Putamen (tissue), 1 donor: ENCODE results near the gene CCDC122.

Source experiments
- DNase-seq: peaks from one replicate; pipeline ENCODE4 v3.0.0-alpha.2; 2016; ENCODE audit warnings: low spot score

CCDC122 gene

DNA sequence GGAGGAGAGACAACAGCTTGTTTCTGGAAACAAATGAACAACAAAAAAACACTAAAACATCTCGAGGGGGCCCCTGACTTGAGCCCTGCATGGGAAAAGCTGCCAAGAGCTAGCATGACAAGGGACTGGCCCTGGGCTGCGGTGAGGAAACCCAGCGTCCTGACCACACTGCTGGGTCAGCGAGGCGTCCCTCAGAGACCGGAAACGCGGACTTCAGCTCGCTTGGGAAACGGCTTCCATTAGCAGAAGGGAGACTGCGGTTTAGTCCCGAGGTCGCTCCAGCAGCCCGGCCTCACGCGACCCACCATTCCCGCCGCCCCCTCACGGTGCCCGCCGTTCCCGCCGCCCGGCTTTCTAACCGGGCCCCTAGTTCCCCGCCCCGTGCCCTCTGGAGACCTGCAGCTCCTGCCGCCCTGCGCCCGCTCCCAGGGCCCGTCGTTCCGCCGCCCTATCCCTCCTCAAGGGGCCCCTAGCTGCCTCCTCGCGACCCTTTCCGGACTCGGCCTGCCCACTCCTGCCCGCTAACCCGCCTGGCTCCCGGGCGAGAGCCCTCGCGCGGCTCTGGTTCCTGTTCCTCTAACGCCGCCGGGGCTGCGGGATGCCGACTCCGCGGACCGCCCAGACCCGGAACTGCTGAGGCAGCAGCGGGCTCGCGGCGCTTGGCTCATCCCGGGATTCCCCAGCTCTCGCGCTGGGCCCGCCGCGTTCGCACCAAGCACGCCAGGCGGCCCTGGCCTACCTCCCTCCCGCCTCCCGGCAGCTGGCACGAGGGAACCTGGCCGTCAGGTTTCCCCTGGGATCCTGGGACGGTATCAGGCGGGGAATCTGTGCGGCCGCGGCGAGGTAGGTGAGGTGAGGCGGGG, at the start of gene CCDC122:
CCDC122 (minus strand) TSS at position 849 of the 863 bp plus-strand sequence. CDS start 10,364 bp downstream, outside the sequence.
- peak; percentile 66 for DNase-seq

DNA sequence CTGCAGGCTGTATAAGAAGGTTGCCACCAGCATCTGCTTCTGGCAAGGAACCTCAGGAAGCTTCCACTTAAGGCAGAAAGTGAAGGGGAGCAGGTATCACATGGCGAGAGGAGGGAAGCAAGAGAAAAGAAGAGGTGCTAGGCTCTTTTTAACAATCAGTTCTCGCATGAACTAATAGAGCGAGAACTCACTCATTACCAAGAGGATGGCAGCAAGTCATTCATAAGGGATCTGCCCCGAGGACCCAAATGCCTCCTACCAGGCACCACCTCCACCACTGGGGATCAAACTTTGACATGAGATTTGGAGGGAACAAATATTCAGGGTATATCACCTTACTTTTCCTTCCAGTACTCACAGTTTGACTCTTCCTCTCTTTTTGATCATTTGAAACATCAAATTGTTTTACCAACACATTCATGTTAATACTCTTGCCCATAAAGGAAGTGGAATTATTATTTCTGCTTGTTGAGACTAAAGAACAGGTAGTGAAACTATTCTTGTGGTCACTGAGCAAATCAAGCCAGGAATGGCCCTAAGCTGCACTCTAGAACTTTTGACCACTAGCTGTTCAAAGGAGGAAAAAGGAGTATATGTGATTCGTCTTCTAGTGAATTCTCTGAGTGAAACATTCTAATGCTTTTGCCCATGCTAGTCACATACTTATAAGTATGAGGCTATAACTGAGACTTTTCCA, 45.2 kb upstream of the CCDC122 start:
- no peak for DNase-seq

DNA sequence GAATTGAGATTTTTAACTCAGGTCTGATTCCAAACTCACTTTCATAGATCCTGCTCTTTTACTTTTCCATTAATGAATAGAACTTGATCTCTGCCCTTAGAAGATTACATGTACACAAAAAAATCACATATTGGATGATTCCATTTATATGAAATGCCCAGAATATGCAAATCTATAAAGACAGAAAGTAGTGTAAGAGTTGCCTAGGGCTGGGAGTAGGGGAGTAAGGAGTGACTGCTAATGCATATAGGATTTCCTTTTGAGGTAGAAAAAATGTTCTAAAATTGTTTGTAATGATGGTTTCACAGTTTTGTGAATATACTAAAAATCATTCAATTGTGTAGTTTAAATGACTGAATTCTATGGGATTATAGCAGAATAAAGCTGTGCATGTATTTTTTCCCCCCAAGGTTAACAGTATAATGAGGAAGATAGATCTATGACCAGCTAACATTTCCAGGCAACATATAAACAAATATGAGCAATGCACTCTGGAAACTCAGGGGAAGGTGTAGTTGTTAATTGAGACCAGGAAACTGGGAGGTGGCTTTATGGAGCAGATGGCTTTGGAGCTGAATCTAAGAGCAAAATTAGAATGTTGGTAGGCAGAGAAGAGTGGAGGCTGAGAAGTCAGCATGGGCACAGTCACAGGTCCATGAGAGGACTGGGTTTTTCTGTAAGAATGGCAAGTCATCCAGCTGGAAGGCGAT, 41.6 kb upstream of the CCDC122 start:
- DNase-seq: no peak

DNA sequence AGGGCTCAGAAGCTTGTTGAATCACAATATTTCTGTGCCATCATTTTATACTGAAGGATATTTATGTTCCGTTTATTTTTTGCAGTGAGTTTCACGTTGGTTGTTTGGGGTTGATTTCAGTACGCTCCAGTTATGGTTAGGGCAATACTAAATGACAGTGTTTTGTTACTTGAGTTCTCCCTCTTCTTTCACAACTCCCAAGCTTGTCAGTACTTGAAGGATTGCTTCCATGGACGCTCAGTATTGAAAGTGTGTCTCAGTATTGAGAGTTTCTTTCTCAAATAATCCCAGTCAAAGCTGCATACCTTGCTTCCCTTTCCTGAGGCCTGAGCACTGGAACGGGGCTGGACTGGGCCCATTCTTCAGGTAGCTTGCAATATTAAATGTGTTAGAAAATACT, 39.1 kb upstream of the CCDC122 start:
- DNase-seq: no peak

DNA sequence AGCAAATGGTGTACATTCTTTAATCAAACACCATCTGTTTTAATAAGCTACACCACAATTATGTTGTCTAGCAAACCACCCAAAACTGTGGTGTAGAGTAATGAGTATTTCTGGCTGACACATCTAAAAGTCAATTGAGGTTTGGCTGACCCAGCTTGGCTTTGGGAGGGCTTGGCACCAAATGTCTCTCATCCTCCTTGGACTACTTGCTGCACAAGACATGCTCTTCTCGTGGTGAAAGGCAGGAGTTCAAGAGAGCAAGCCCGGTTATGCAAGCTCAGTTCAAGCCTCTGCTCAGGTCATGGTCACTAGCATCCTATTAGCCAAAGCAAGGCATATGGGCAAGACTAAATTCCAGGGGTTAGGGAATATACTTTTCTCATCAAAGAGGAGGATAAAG, 37.3 kb upstream of the CCDC122 start:
- DNase-seq: no peak

DNA sequence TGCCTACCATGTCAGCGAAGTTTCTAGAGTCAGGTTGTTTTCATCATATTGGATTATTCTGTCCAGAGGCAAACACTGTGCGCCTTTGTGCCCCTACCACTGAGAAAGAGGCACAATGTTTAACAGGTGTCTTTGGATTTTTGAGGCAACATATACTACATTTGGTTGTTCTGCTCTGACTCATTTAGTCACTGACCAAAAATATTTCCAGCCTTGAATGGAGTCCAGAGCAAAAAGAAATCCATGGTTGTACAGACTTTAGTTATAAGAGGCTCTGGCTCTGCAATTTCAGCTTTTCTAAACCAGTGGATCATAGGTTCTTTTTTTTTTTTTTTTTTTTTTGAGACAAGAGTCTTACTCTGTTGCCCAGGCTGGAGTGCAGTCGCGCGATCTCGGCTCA, 35.9 kb upstream of the CCDC122 start:
- DNase-seq: no peak

DNA sequence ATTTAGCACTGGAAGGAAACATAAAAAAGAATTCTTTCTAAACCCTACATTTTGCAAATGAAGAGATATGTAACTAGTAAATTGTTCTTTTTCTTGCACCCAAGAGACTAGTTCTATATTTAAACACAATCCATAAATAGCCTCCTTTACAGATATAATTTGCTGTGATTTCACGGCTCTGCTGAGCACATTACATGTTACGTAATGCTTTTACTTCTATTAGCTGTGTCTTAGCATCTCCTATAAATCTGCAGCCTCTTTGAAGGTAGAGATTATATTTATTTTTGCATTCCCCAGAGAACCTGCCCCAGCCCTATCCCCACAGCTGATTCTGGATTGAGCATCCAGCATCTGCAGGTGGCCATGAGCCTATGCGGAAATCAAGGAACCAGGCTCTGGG, 32.3 kb upstream of the CCDC122 start:
- peak; percentile 52 for DNase-seq

DNA sequence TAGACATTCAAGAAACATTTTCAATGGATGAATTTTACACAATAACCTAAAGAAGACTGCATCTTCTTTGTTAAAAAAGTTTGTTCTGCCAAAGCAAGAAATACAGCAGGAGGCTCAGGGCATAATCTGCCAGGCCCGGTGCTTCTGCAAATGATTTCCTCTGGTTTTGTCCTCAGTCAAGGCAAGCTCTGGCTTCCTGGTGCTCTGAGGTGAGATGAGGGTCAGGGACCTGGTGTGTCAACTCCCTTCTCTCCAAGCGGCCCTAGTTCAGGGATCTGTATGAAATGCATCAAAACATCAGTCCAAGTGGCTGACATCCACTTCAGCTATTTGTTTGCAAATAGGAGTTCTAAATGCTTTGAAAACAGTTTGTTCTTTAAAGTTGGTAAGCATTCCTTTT, 31.7 kb upstream of the CCDC122 start:
- no peak for DNase-seq

DNA sequence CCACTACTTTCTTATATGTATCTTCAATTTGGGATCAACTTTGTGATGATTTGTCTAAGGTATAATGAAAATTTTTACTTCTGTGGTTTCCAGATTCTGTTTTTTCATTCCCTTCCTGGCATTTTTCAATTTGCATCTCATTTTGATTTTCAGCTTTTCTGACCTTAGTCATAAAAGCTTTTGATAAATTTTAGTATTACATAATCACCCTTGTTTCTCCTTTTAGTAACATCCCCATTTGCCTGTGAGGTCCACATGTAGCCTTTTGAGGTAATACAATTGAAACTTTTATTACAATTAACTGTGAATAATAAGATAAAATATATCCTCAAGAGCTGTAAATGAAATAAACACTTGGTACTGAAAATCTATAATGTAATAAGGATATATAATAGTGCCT, 31.3 kb upstream of the CCDC122 start:
- DNase-seq: no peak

DNA sequence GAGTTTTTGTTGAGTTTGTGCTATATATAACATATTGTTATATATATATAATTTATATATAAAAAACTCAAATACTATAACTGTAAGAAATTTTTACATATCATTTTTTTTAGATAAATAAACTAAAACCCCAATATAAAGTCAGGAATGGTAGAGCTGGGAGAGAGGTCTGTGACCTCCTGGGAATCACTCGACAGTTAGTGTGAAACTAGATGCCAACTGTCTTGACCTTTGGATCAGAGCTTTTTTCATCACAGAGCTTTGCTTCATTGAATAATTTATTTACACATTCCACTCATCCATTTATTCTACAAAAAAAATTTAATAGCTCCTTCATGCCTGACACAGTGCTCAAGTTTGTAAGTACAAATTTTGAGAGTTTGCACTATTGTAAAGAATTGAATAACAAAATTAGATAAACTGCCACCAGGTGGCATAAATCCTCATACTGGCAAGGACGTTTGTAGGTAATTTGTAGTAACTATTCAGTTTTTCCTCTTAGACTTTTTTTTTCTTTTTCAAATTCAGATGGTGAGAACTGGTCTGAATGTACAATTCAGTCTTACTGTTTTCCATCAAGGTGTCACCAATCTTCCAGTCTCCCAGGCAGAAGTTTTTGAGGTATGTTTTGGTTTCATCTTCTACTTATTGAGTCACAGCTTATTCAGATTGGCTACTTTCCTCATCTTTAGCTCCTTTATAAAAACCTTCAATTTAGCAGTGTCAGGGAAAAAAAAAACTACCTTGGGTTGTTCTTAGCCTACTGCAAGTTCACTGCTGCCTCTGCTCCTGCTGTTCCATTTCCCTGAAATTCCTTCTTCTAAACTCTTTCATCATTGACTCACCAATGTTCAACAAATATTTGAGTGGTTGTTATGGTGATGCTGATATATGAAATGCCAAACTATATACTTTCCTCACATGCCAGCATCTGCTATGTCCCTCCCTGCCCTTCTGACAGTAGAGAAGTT, 28.9 kb upstream of the CCDC122 start:
- DNase-seq: peak; percentile 31

DNA sequence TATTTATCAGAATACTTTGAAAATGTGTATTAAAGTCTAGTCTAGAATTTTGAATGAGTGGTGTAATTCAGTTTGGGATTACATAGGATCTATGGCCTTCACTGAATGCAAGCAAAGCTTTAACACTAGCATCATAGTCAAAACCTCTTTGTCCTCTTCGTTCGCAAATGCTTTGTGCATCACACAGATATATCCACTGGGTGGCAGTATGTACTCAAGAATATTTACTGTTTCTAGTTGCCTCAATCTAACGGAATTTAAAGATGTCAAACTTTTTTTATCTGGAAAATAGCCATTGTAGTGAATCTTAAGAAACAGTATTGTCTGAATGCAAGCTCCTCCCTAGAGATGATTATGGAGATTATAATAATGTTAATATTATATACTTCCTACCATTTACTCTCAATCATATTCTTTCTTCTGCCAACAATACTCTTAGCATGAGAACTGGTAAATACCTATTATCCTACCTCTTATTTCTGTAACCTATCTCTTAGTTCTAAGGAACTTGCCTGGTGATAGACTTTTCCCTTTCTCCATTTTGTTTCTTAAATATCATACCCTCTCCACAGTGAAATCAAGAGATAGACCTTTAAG, 26.0 kb upstream of the CCDC122 start:
- peak; percentile 67 for DNase-seq

DNA sequence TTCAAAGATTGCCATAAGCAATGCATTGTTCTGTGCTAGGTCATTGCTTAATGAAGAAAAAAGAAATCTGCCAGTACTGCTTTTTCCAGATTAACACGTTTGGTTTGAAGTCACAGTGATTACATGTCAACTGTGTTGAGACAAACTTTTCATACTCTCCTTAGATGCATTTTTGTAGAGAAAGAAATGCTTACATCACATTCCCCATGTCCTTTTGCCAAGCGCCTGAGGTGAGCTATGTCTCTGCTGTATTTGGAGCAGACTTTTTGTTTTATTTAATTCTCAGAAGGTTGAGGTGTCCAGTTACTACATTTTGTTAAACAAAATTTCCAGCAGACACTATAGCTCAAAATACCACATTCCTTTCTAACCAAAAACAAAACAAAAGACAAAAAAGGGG, 16.4 kb upstream of the CCDC122 start:
- no peak for DNase-seq

DNA sequence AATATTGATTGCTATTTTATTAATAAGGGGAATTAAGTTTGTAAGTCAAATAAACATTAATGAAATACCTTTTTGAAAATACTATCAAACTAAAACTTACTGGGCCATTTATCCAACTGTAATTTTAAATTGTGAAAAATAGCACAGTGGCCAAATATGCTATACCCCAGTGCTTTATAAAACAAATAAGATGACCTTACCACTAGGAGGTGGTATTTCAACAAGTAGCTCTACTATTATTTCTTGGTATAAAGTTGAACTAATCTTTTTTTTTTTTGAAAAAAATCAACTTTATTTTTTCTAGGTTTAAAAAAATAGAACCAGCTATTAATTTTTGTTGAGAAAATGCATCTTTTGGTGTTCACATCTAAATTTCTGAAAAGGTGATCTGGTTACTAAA, 14.9 kb upstream of the CCDC122 start:
- DNase-seq: no peak

DNA sequence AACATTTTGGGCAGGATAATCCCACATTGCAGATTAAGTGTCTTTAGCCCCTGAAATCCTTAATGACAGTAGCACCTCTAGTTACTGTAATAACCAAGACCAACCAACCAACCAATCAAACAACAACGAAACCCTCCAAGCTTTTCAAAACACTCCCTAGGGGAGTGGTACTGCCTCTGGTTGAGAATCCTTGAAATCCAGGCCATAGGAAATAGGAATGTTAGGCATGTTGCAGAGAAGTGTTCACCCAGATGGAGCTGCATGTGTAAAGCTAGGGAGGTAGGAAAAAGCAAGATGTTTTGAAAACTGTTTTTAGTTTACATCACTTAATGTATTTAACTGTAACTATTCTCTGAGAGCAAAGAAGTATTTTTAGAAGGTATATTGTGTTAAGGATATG, 4.7 kb upstream of the CCDC122 start:
- DNase-seq: no peak

DNA sequence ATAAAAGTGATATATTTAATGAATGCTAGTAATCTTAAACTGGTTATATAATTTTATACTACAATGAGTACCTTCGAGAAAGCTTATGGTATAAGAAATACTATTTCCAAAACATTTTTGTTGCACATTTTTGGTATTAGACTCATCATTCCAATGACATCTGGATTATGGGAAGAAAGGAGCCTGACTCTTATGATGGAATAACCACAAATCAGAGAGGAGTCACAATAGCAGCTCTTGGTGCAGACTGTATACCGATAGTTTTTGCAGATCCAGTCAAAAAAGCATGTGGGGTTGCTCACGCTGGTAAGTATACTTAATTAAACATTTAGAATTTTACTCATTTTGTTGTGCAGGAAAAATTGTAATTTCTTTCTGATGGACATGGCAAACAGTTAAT, 4.1 kb upstream of the CCDC122 start:
- no peak for DNase-seq

DNA sequence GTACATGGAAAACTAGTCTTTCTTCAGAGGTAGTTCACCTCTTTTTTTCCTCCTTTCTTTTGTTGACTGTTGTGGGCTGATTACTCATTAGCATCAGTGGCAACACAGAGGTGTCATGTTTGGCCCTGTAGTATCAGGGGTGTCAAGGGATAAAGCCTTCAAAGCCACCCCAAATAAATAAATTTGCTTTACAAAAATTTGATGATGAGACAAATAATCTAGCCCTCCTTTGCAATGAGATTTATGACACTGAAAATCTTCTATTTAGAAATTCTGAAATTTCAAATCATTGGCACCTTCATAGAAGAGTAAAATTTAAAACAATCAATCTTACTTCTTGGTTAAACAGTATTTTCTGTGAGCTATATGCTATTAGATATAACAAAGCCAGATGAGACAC, 2.0 kb upstream of the CCDC122 start:
- no peak for DNase-seq

DNA sequence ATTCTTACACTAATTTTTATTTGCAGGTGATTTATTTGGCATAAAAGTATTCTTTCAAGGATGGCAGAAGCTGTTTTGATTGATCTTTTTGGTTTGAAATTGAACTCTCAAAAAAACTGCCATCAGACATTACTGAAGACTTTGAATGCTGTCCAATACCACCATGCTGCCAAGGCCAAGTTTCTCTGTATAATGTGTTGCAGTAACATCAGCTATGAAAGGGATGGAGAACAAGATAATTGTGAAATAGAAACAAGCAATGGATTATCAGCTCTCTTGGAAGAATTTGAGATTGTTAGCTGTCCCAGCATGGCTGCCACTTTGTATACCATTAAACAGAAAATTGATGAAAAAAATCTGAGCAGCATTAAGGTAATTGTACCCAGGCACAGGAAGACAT, 1.4 kb upstream of the CCDC122 start:
- peak; percentile 57 for DNase-seq

DNA sequence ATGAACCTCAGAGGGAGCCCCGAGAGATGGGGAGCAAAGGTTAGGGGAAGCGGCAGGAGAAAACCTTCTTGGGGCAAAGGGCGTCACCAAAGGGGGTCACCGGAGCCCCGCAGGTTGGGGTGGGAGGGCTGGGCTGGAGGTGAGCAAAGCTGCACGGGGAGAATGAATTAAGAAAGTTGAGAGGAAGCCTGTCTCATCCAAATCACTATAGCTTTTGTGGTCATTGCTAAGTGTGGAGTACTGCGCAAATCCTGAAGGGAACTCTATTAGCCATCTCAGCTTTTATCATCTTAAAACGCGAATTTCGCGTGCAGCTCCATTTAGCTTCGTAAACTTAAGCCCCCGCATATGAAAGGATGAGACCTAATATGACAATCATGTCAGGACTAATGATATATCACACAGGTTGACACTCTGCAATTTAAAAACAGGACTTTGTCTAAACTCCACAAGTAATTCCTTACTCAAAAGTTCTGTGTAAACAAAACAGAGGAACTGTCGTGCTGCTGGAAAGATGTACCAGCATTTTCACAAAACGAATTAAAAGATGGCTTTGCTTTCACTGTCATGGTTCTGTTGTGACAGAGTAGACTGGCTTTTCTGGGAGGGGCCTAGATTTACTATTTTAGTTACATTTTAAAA, 795 bp upstream of the CCDC122 start:
- DNase-seq: peak; percentile 32

DNA sequence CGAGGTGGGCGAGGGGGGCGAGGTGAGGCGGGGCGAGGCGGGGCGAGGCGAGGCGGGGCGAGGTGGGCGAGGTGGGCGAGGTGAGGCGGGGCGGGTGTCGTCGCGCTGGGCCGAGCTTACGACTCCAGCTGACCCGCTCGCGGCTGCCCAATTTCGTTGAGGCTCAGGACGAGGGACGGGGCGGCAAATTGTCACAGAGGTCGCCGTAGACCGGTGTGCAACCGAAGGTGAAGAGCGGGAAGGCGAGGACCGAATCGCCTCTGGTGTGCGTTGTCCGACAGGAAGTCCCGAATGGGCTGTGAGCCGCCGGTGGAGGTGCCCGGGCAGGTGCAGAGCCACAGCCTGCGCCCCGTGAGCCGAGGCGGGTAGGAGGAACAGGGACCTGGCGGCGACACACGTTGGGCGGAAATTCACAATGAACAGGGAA, 228 bp upstream of the CCDC122 start, which contains the start of gene LACC1:
LACC1 (plus strand) TSS at position 150 of the 427 bp plus-strand sequence. CDS start 1,082 bp downstream, outside the sequence.
- DNase-seq: no peak

DNA sequence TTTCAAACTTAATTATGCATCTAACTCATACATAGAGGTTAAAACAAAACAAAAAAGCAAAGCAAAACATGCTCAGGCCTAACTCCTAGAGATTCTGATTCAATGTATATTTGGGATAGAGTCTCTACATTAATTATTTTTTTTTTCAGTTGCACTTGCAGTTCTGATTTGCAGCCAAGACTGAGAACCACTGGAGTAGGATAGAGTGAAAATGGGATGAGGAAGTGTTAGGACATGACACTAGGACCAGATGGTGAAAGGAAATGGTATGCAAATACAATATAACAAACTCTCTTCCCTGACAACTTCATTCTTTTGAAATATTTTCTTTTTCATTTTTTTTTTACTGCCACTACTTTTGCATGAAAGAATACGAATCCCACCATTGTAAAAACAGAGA, 1.8 kb downstream of the CCDC122 start:
- no peak for DNase-seq

DNA sequence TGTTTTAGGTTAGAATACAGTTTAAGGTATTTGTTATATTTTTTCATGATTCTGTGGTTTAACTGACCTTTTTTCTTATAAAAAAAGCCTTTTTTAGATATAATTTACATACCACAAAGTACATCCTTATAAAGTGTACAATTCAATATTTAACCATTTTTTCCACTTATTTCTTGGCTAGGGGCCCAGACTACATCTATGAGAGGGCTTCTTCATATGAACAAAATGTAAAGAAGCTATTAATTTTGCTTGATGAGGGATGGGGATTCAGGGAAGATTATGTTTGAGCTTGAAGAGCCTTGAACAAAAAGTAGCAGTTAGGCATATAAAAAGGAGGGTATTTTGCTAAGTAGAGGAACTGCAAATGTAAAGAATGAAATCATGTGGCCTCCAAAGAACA, 2.2 kb downstream of the CCDC122 start:
- no peak for DNase-seq
